ENCODE data around the gene CACNA1H.

The CACNA1H gene

GRCh38 chr16:1176280-1176897 is 23.5 kb downstream of the CACNA1H start:
- Histone ChIP-seq H3F3A (ENCODE audit: insufficient read depth) (no peaks in the 10 kb centered on the region), H3K4me2 (ENCODE audit: low read depth, low read length, poor library complexity, severe bottlenecking) (no peak overlapping the region), H3K79me2 (ENCODE audit: insufficient read depth, low read length) (no peaks in the 10 kb centered on the region), H3K27ac (ENCODE audit: low read depth, low read length) (no peak overlapping the region), H3K9me3 (ENCODE audit: insufficient read depth, low read length) (no peaks in the 10 kb centered on the region), H4K20me1 (ENCODE audit: low read depth, low read length) (no peaks in the 10 kb centered on the region), H3K9ac (ENCODE audit: low read length) (no peak overlapping the region), H3K36me3 (ENCODE audit: low read length) (no peaks in the 10 kb centered on the region), H3K27me3 (ENCODE audit: low read length) (no peaks in the 10 kb centered on the region), H2AFZ (ENCODE audit: low read depth, low read length, severe bottlenecking) (no peak overlapping the region), H3K9me2 (replicated peaks; ENCODE audit: insufficient read depth, low read length) (no peaks in the 10 kb centered on the region), H3K4me3 (ENCODE audit: insufficient read depth, low read length, poor library complexity, severe bottlenecking) (no peak overlapping the region)
- no peak for TF ChIP-seq CTCF (IDR thresholded peaks at IDR 0.05; ENCODE audit: insufficient read depth, low read length, poor library complexity, severe bottlenecking)
- TF ChIP-seq EZH2phosphoT487 (conservative IDR thresholded peaks at IDR 0.05; ENCODE audit: low read length) = no peak

GRCh38 chr16:1177053-1177452 is 24.1 kb downstream of the CACNA1H start:
- Histone ChIP-seq H3K27me3 (ENCODE audit: low read length) (no peaks in the 10 kb centered on the region), H3K4me3 (ENCODE audit: insufficient read depth, low read length, poor library complexity, severe bottlenecking) (no peak overlapping the region), H3K27ac (ENCODE audit: low read depth, low read length) (no peak overlapping the region), H3K9ac (ENCODE audit: low read length) (no peak overlapping the region), H4K20me1 (ENCODE audit: low read depth, low read length) (no peaks in the 10 kb centered on the region), H3K4me2 (ENCODE audit: low read depth, low read length, poor library complexity, severe bottlenecking) (no peak overlapping the region), H3F3A (ENCODE audit: insufficient read depth) (no peaks in the 10 kb centered on the region), H3K9me3 (ENCODE audit: insufficient read depth, low read length) (no peaks in the 10 kb centered on the region), H2AFZ (ENCODE audit: low read depth, low read length, severe bottlenecking) (no peak overlapping the region), H3K79me2 (ENCODE audit: insufficient read depth, low read length) (no peaks in the 10 kb centered on the region), H3K36me3 (ENCODE audit: low read length) (no peaks in the 10 kb centered on the region), H3K9me2 (replicated peaks; ENCODE audit: insufficient read depth, low read length) (no peaks in the 10 kb centered on the region)
- TF ChIP-seq EZH2phosphoT487 (conservative IDR thresholded peaks at IDR 0.05; ENCODE audit: low read length) (no peak), CTCF (IDR thresholded peaks at IDR 0.05; ENCODE audit: insufficient read depth, low read length, poor library complexity, severe bottlenecking) (no peak)

- Histone ChIP-seq H3K9me2 (replicated peaks; ENCODE audit: insufficient read depth, low read length) (no peaks in the 10 kb centered on the region), H3K4me2 (ENCODE audit: low read depth, low read length, poor library complexity, severe bottlenecking) (no peak overlapping the region), H3K27me3 (ENCODE audit: low read length) (no peaks in the 10 kb centered on the region), H2AFZ (ENCODE audit: low read depth, low read length, severe bottlenecking) (no peak overlapping the region), H3K79me2 (ENCODE audit: insufficient read depth, low read length) (no peaks in the 10 kb centered on the region), H3K9ac (ENCODE audit: low read length) (no peak overlapping the region), H3K4me3 (ENCODE audit: insufficient read depth, low read length, poor library complexity, severe bottlenecking) (no peak overlapping the region), H3K27ac (ENCODE audit: low read depth, low read length) (no peak overlapping the region), H3F3A (ENCODE audit: insufficient read depth) (no peaks in the 10 kb centered on the region), H3K9me3 (ENCODE audit: insufficient read depth, low read length) (no peaks in the 10 kb centered on the region), H4K20me1 (ENCODE audit: low read depth, low read length) (no peaks in the 10 kb centered on the region), H3K36me3 (ENCODE audit: low read length) (no peaks in the 10 kb centered on the region)
- no peak for TF ChIP-seq CTCF (IDR thresholded peaks at IDR 0.05; ENCODE audit: insufficient read depth, low read length, poor library complexity, severe bottlenecking)
- no peak for TF ChIP-seq EZH2phosphoT487 (conservative IDR thresholded peaks at IDR 0.05; ENCODE audit: low read length)
Measured at GRCh38 chr16:1177750-1178149, 24.8 kb downstream of the CACNA1H start.

Measured in SU-DHL-6 (cell line).